Measurements from ENCODE around the gene PLEKHA1.

The PLEKHA1 gene

DNA sequence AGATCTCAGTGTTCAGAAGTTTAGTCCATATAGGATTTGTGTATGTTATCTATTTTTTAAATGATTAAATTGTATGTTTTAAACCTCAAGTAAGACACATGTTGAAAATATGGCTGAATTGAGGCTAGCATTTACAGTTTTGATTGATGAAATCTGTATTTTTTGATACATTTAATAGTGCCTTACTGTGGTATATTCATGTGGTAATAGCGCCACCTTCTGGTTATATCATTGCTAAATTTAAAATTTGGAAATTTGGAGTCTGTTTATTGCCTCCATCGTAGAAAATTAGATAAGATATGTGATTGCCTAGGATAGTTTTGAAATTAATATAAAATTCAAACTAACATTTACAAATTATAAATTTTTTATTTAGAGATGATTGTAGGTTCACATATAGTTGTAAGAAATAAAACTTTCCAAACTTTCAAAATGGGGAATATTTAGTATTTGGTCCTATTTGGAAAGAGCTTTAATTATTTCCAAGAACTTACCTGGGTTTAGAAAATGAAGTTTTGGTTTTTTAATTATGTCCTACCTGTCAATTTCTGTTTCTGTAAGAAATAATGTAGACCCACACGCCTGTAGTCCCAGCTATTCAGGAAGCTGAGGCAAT is 60.8 kb downstream of the PLEKHA1 start:
- Mint-ChIP-seq H3K36me3 (ENCODE audit: low read depth) (no peaks in the 10 kb centered on the region), H3K4me3 (no peak overlapping the region), H3K4me1 (ENCODE audit: low read depth) (no peaks in the 10 kb centered on the region), H3K27me3 (ENCODE audit: low read depth) (no peaks in the 10 kb centered on the region), H3K9me3 (no peaks in the 10 kb centered on the region), H3K27ac (no peak overlapping the region)
- DNase-seq (ENCODE audit: low spot score): no peak

- no peaks in the 10 kb centered on the region for H3K9me3 Mint-ChIP-seq
- no peaks in the 10 kb centered on the region for H3K36me3 Mint-ChIP-seq (ENCODE audit: low read depth)
- no peak overlapping the region for H3K27ac Mint-ChIP-seq
- peaks cover 7% of the 10 kb centered on the region for H3K27me3 Mint-ChIP-seq (ENCODE audit: low read depth)
- no peak overlapping the region for H3K4me3 Mint-ChIP-seq
- no peak for DNase-seq (ENCODE audit: low spot score)
- H3K4me1 Mint-ChIP-seq (ENCODE audit: low read depth): no peaks in the 10 kb centered on the region
These were observed 67.5 kb downstream of the PLEKHA1 start for GRCh38 chr10:122441961-122442360.

DNA sequence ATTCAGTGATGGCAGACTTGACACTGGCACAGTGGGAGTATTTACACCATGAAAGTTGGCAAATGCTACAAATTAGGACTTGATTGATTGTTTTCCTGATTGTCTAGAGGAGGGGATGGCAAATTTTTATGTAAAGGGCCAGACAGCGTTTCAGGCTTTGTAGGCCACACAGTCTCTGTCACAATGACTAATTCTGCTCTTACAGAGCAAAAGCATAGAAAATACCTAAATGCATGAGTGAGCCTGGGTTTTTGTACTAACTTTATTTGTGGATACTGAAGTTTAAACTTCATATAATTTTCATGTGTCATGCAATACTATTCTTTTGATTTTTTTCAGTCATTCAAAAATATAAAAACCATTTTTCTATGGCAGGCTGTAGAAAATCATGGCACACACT is 71.0 kb downstream of the PLEKHA1 start:
- no peak for DNase-seq (ENCODE audit: low spot score)
- no peaks in the 10 kb centered on the region for H3K9me3 Mint-ChIP-seq
- H3K4me1 Mint-ChIP-seq (ENCODE audit: low read depth): no peaks in the 10 kb centered on the region
- H3K27me3 Mint-ChIP-seq (ENCODE audit: low read depth): peaks cover 18% of the 10 kb centered on the region
- no peaks in the 10 kb centered on the region for H3K36me3 Mint-ChIP-seq (ENCODE audit: low read depth)
- no peak overlapping the region for H3K4me3 Mint-ChIP-seq
- no peak overlapping the region for H3K27ac Mint-ChIP-seq

- H3K4me1 Mint-ChIP-seq (ENCODE audit: low read depth): no peaks in the 10 kb centered on the region
- no peak for DNase-seq (ENCODE audit: low spot score)
- no peaks in the 10 kb centered on the region for H3K9me3 Mint-ChIP-seq
- peaks cover 18% of the 10 kb centered on the region for H3K27me3 Mint-ChIP-seq (ENCODE audit: low read depth)
- H3K4me3 Mint-ChIP-seq: no peak overlapping the region
- H3K36me3 Mint-ChIP-seq (ENCODE audit: low read depth): no peaks in the 10 kb centered on the region
- no peak overlapping the region for H3K27ac Mint-ChIP-seq
These were observed 71.4 kb downstream of the PLEKHA1 start for GRCh38 chr10:122445904-122446303.

- Mint-ChIP-seq H3K27ac (no peak overlapping the region), H3K4me3 (no peak overlapping the region), H3K27me3 (ENCODE audit: low read depth) (peaks cover 18% of the 10 kb centered on the region), H3K9me3 (no peaks in the 10 kb centered on the region), H3K36me3 (ENCODE audit: low read depth) (no peaks in the 10 kb centered on the region), H3K4me1 (ENCODE audit: low read depth) (no peaks in the 10 kb centered on the region)
- no peak for DNase-seq (ENCODE audit: low spot score)
These were observed 72.3 kb downstream of the PLEKHA1 start for GRCh38 chr10:122446668-122447423.

- no peaks in the 10 kb centered on the region for H3K36me3 Mint-ChIP-seq (ENCODE audit: low read depth)
- H3K4me3 Mint-ChIP-seq: no peak overlapping the region
- no peak overlapping the region for H3K27ac Mint-ChIP-seq
- no peaks in the 10 kb centered on the region for H3K9me3 Mint-ChIP-seq
- no peak for DNase-seq (ENCODE audit: low spot score)
- no peaks in the 10 kb centered on the region for H3K4me1 Mint-ChIP-seq (ENCODE audit: low read depth)
- peaks cover 18% of the 10 kb centered on the region for H3K27me3 Mint-ChIP-seq (ENCODE audit: low read depth)
These were observed 74.1 kb downstream of the PLEKHA1 start for GRCh38 chr10:122448600-122448999.

GRCh38 chr10:122449153-122449552 is 74.6 kb downstream of the PLEKHA1 start:
- no peak overlapping the region for H3K4me3 Mint-ChIP-seq
- no peaks in the 10 kb centered on the region for H3K36me3 Mint-ChIP-seq (ENCODE audit: low read depth)
- H3K27me3 Mint-ChIP-seq (ENCODE audit: low read depth): peaks cover 18% of the 10 kb centered on the region
- H3K9me3 Mint-ChIP-seq: no peaks in the 10 kb centered on the region
- no peak overlapping the region for H3K27ac Mint-ChIP-seq
- DNase-seq (ENCODE audit: low spot score): no peak
- H3K4me1 Mint-ChIP-seq (ENCODE audit: low read depth): no peaks in the 10 kb centered on the region

- Mint-ChIP-seq H3K4me1 (ENCODE audit: low read depth) (no peaks in the 10 kb centered on the region), H3K36me3 (ENCODE audit: low read depth) (no peaks in the 10 kb centered on the region), H3K9me3 (no peaks in the 10 kb centered on the region), H3K27me3 (ENCODE audit: low read depth) (peaks cover 13% of the 10 kb centered on the region), H3K27ac (no peak overlapping the region), H3K4me3 (no peak overlapping the region)
- no peak for DNase-seq (ENCODE audit: low spot score)
These were observed 76.0 kb downstream of the PLEKHA1 start for GRCh38 chr10:122450353-122450990.

DNA sequence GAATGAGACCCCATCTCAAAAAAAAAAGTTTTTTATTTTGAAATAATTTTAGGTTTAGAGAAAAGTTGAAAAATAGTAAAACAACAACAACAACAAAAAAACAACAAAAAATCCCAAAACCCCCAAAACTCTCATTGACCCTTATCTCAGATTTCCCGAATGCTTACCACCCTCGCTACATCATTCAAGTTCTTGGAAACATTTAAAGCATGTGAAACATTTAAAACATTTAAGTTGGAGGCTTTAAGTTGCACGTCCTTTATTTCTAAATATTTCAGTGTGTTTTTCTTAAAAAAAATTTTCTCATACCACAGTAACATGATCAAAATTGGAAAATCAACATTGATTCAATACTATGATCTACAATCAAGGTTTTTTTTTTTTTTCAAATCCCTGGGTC is 79.6 kb downstream of the PLEKHA1 start:
- Mint-ChIP-seq H3K27ac (no peak overlapping the region), H3K4me3 (no peak overlapping the region), H3K9me3 (no peaks in the 10 kb centered on the region), H3K4me1 (ENCODE audit: low read depth) (no peaks in the 10 kb centered on the region), H3K36me3 (ENCODE audit: low read depth) (no peaks in the 10 kb centered on the region), H3K27me3 (ENCODE audit: low read depth) (peaks cover 34% of the 10 kb centered on the region)
- DNase-seq (ENCODE audit: low spot score): no peak

DNA sequence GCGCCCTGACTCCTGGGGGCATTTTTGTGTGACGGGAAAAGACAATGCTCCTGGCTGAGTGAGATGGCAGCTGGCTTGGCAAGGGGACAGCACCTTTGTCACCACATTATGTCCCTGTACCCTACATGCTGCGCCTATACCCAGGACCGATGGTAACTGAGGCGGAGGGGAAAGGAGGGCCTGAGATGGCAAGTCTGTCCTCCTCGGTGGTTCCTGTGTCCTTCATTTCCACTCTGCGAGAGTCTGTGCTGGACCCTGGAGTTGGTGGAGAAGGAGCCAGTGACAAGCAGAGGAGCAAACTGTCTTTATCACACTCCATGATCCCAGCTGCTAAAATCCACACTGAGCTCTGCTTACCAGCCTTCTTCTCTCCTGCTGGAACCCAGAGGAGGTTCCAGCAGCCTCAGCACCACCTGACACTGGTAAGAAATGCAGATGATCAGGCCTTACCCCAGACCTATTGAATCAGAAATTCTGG is 80.1 kb downstream of the PLEKHA1 start, which contains the start of gene ARMS2:
TSS of gene ARMS2 (plus strand) at position 51 of the 478 bp plus-strand sequence. CDS start at position 126, 75 bp downstream.
- no peaks in the 10 kb centered on the region for H3K36me3 Mint-ChIP-seq (ENCODE audit: low read depth)
- DNase-seq (ENCODE audit: low spot score): no peak
- H3K27ac Mint-ChIP-seq: no peak within 1 kb of the TSS
- no peaks in the 10 kb centered on the region for H3K9me3 Mint-ChIP-seq
- no peak within 1 kb of the TSS for H3K4me3 Mint-ChIP-seq
- H3K27me3 Mint-ChIP-seq (ENCODE audit: low read depth): peaks cover 36% of the 10 kb centered on the region
- no peaks in the 10 kb centered on the region for H3K4me1 Mint-ChIP-seq (ENCODE audit: low read depth)

GRCh38 chr10:122455376-122456079 is 81.0 kb downstream of the PLEKHA1 start:
- Mint-ChIP-seq H3K36me3 (ENCODE audit: low read depth) (no peaks in the 10 kb centered on the region), H3K9me3 (no peaks in the 10 kb centered on the region), H3K4me1 (ENCODE audit: low read depth) (no peaks in the 10 kb centered on the region), H3K4me3 (no peak overlapping the region), H3K27me3 (ENCODE audit: low read depth) (peaks cover 41% of the 10 kb centered on the region), H3K27ac (no peak overlapping the region)
- no peak for DNase-seq (ENCODE audit: low spot score)

DNA sequence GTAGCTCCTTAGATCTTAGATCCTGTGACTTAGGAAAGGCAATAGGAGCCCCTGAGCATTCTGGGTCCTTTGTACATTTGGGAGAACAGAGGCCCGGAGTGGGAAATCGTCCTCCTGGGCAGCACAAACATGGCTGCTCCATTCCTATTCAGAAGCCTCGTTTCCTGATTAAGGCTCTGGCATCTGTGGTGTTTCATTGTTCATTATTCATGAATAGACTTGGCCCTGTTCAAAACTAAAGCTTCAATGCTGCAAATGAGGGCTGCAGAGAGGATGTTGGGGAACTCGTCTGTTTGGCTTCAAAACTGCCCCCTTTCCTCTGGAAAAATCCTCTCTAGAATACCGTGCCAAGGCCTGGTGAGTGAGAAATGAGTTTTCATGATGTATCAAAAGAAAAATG is 83.4 kb downstream of the PLEKHA1 start:
- H3K36me3 Mint-ChIP-seq (ENCODE audit: low read depth): peaks cover 2% of the 10 kb centered on the region
- peaks cover 2% of the 10 kb centered on the region for H3K4me1 Mint-ChIP-seq (ENCODE audit: low read depth)
- H3K27ac Mint-ChIP-seq: no peak overlapping the region
- no peak for DNase-seq (ENCODE audit: low spot score)
- H3K9me3 Mint-ChIP-seq: no peaks in the 10 kb centered on the region
- H3K27me3 Mint-ChIP-seq (ENCODE audit: low read depth): peaks cover 51% of the 10 kb centered on the region
- H3K4me3 Mint-ChIP-seq: no peak overlapping the region

DNA sequence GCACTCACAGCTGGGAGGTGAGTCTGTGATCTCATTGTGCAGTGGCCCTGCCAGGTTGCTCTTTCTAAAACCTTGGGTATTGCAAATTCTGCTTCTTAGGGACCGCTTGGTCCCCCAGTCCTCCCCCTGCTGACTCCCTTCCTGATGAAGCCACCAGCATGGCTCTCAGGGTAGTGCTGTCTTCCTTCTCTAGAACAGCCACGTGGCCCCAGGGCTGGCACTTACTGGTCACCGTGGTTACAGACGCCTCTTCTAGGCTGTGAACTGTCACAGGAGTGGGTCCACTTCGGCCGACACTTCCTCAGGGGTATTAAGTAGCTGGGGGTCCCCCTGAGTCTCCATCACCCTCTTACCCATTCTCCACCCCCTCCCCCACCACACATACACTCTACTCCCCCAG is 84.2 kb downstream of the PLEKHA1 start:
- H3K27me3 Mint-ChIP-seq (ENCODE audit: low read depth): peaks cover 59% of the 10 kb centered on the region
- DNase-seq (ENCODE audit: low spot score): no peak
- peaks cover 2% of the 10 kb centered on the region for H3K36me3 Mint-ChIP-seq (ENCODE audit: low read depth)
- H3K4me1 Mint-ChIP-seq (ENCODE audit: low read depth): peaks cover 2% of the 10 kb centered on the region
- H3K27ac Mint-ChIP-seq: no peak overlapping the region
- no peak overlapping the region for H3K4me3 Mint-ChIP-seq
- H3K9me3 Mint-ChIP-seq: no peaks in the 10 kb centered on the region

All from T-helper 2 cell treated with Interferon-gamma antibody and Interleukin-4, amounts not matched to agents 5 μg/mL and 100 μg/mL, for 36 hours (primary cell).